Loucy (cell line): Measurements from ENCODE around the gene ARF6.

Experiments
- H2AFZ ChIP-seq: fragments of 200-600 bp; sonication (generic); 2 replicates; pipeline ENCODE4 v1.6.0; 2016; ENCODE audit warnings: antibody characterized with exemption, mild to moderate bottlenecking, low read length, moderate library complexity
- H3F3A ChIP-seq: fragments of 200-600 bp; 2 replicates; pipeline ENCODE4 v1.6.0; 2016; ENCODE audit warnings: antibody characterized with exemption, low read depth, mild to moderate bottlenecking
- H3K27me3 ChIP-seq: fragments of 200-600 bp; sonication (generic); 2 replicates; pipeline ENCODE4 v1.6.1; 2014; ENCODE audit warnings: low read length, mild to moderate bottlenecking; ENCODE audit not compliant: insufficient read depth, poor library complexity, severe bottlenecking
- H3K36me3 ChIP-seq: fragments of 200-600 bp; sonication (generic); 2 replicates; pipeline ENCODE4 v1.6.1; 2016; ENCODE audit warnings: low read length; ENCODE audit not compliant: insufficient read depth
- H3K4me1 ChIP-seq: fragments of 200-600 bp; sonication (generic); 2 replicates; pipeline ENCODE4 v1.5.1; 2014; ENCODE audit warnings: low read length, mild to moderate bottlenecking; ENCODE audit not compliant: insufficient read depth, poor library complexity, severe bottlenecking
- H3K4me2 ChIP-seq: fragments of 200-600 bp; sonication (generic); 2 replicates; pipeline ENCODE4 v1.6.0; 2014; ENCODE audit warnings: antibody characterized with exemption, low read length, low read depth, mild to moderate bottlenecking; ENCODE audit not compliant: poor library complexity, severe bottlenecking
- H3K4me3 ChIP-seq: fragments of 200-600 bp; sonication (generic); 2 replicates; pipeline ENCODE4 v1.5.1; 2014; ENCODE audit warnings: low read length, mild to moderate bottlenecking, mixed read lengths; ENCODE audit not compliant: poor library complexity, severe bottlenecking
- H3K79me2 ChIP-seq: fragments of 200-600 bp; sonication (generic); 2 replicates; pipeline ENCODE4 v1.6.1; 2014; ENCODE audit warnings: low read length; ENCODE audit not compliant: insufficient read depth
- H3K9ac ChIP-seq: fragments of 200-600 bp; sonication (generic); 2 replicates; pipeline ENCODE4 v1.6.0; 2014; ENCODE audit warnings: mild to moderate bottlenecking, low read depth, low read length, moderate library complexity; ENCODE audit not compliant: poor library complexity, severe bottlenecking
- H3K9me2 ChIP-seq: fragments of 200-600 bp; sonication (generic); replicated peaks from 2 replicates; pipeline ENCODE4 v1.6.1; 2016; ENCODE audit warnings: low read depth, low read length, mixed read lengths
- H3K9me3 ChIP-seq: fragments of 200-600 bp; sonication (generic); 2 replicates; pipeline ENCODE4 v1.6.1; 2014; ENCODE audit warnings: mild to moderate bottlenecking, antibody characterized with exemption, low read length, low read depth; ENCODE audit not compliant: insufficient read depth
- H4K20me1 ChIP-seq: fragments of 200-600 bp; sonication (generic); 2 replicates; pipeline ENCODE4 v1.6.0; 2014; ENCODE audit warnings: antibody characterized with exemption, low read length, mild to moderate bottlenecking; ENCODE audit not compliant: insufficient read depth, poor library complexity, severe bottlenecking
- CTCF ChIP-seq: fragments of 200-600 bp; sonication (generic); conservative IDR thresholded peaks from 2 replicates; pipeline ENCODE4 v1.5.1; 2014; ENCODE audit warnings: mild to moderate bottlenecking, antibody characterized with exemption, low read length
- EZH2phosphoT487 ChIP-seq: fragments of 200-600 bp; IDR thresholded peaks from 2 replicates; pipeline ENCODE4 v1.6.1; 2018; ENCODE audit warnings: antibody characterized with exemption, mild to moderate bottlenecking, moderate library complexity, borderline replicate concordance

Gene ARF6

GRCh38 chr14:49908433-49908782, 15.5 kb downstream of the ARF6 start:
- no peak overlapping the region for H3K9ac ChIP-seq
- peak overlapping the region; percentile 61 for H3K4me2 ChIP-seq
- H3K4me1 ChIP-seq: peaks cover 20% of the 10 kb centered on the region
- no peaks in the 10 kb centered on the region for H3K36me3 ChIP-seq
- no peaks in the 10 kb centered on the region for H3K27me3 ChIP-seq
- H3K9me3 ChIP-seq: no peaks in the 10 kb centered on the region
- no peaks in the 10 kb centered on the region for H3K9me2 ChIP-seq
- H3K4me3 ChIP-seq: no peak overlapping the region
- no peak overlapping the region for H2AFZ ChIP-seq
- no peak for TF ChIP-seq EZH2phosphoT487
- no peak for TF ChIP-seq CTCF
- no peaks in the 10 kb centered on the region for H4K20me1 ChIP-seq
- no peaks in the 10 kb centered on the region for H3K79me2 ChIP-seq
- H3F3A ChIP-seq: no peaks in the 10 kb centered on the region

GRCh38 chr14:49909016-49909415, 16.1 kb downstream of the ARF6 start:
- peaks cover 20% of the 10 kb centered on the region for H3K4me1 ChIP-seq
- H3K79me2 ChIP-seq: no peaks in the 10 kb centered on the region
- no peak overlapping the region for H3K9ac ChIP-seq
- H3K4me3 ChIP-seq: no peak overlapping the region
- TF ChIP-seq CTCF: no peak
- no peak for TF ChIP-seq EZH2phosphoT487
- H3K4me2 ChIP-seq: no peak overlapping the region
- no peak overlapping the region for H2AFZ ChIP-seq
- no peaks in the 10 kb centered on the region for H3K9me3 ChIP-seq
- no peaks in the 10 kb centered on the region for H4K20me1 ChIP-seq
- no peaks in the 10 kb centered on the region for H3F3A ChIP-seq
- no peaks in the 10 kb centered on the region for H3K27me3 ChIP-seq
- H3K9me2 ChIP-seq: no peaks in the 10 kb centered on the region
- H3K36me3 ChIP-seq: no peaks in the 10 kb centered on the region

GRCh38 chr14:49915085-49915484, 22.2 kb downstream of the ARF6 start:
- no peak overlapping the region for H3K9ac ChIP-seq
- H2AFZ ChIP-seq: 0 out of 2 replicates have a peak overlapping the region, but pooled peaks have one; percentile 29

More at GRCh38 chr14:49915085-49915484, 22.2 kb downstream of the ARF6 start:
- Histone ChIP-seq H3K4me1 (peaks cover 5% of the 10 kb centered on the region), H3K36me3 (no peaks in the 10 kb centered on the region), H3K9me2 (no peaks in the 10 kb centered on the region), H4K20me1 (no peaks in the 10 kb centered on the region), H3K9me3 (no peaks in the 10 kb centered on the region), H3K4me2 (no peak overlapping the region), H3K27me3 (no peaks in the 10 kb centered on the region), H3F3A (no peaks in the 10 kb centered on the region), H3K79me2 (no peaks in the 10 kb centered on the region), H3K4me3 (no peak overlapping the region)
- TF ChIP-seq CTCF (no peak), EZH2phosphoT487 (no peak)
